ENCODE measurements around the gene CELF2. TPM values are rescaled to one million over a fixed set of nuclear protein-coding genes. Genes with fewer than 3 reads are reported as not detected.

Gene CELF2
- total RNA-seq, 2 experiments from 2014 or later, result 197 to 205 TPM

GRCh38 chr10:10987111-10987510, 30.6 kb upstream of the CELF2 start:
- no peak overlapping the region for H3K4me3 Mint-ChIP-seq
- H3K27ac ChIP-seq (ENCODE audit: low read depth in 1 of 2, low read length in 2 of 2), result no peak overlapping the region
- H3K36me3 Mint-ChIP-seq (ENCODE audit: low read depth), result no peaks in the 10 kb centered on the region
- CTCF ChIA-PET, result no interaction called here
- no peak for TF ChIP-seq CTCF (IDR thresholded peaks at IDR 0.05)
- peaks cover 0 to 5% of the 10 kb centered on the region in 2 experiments for H3K27me3 ChIP-seq (ENCODE audit: control insufficient read depth in 1 of 2, insufficient read depth in 2 of 2, low read length in 2 of 2)
- no peaks in the 10 kb centered on the region for H3K9me3 Mint-ChIP-seq
- no peaks in the 10 kb centered on the region for H3K9me3 ChIP-seq (ENCODE audit: control insufficient read depth in 1 of 2, insufficient read depth in 1 of 2, low read length in 2 of 2)
- DNase-seq, result no peak
- no peak overlapping the region for H3K4me3 ChIP-seq (ENCODE audit: low read length)
- no peak for ATAC-seq (ENCODE audit: poor library complexity)
- POLR2A ChIA-PET, result no interaction called here
- no peaks in the 10 kb centered on the region for H3K36me3 ChIP-seq (ENCODE audit: insufficient read depth, low read length)
- H3K27me3 Mint-ChIP-seq, result peaks cover 8% of the 10 kb centered on the region
- H3K4me1 Mint-ChIP-seq (ENCODE audit: low read depth), result no peaks in the 10 kb centered on the region
- H3K27ac Mint-ChIP-seq, result no peak overlapping the region
- intact Hi-C loops (cut with DNase I, micrococcal nuclease), result no loop called here
- H3K4me1 ChIP-seq (ENCODE audit: insufficient read depth, low read length), result no peaks in the 10 kb centered on the region

- intact Hi-C loops (cut with DNase I, micrococcal nuclease), result no loop called here
- peaks cover 8% of the 10 kb centered on the region for H3K27me3 Mint-ChIP-seq
- ATAC-seq (ENCODE audit: poor library complexity), result no peak
Observed at GRCh38 chr10:10989669-10990068, 28.0 kb upstream of the CELF2 start.

GRCh38 chr10:10991144-10991543, 26.5 kb upstream of the CELF2 start:
- no peaks in the 10 kb centered on the region for H3K36me3 Mint-ChIP-seq (ENCODE audit: low read depth)
- no peak for ATAC-seq (ENCODE audit: poor library complexity)
- H3K4me3 ChIP-seq (ENCODE audit: low read length), result no peak overlapping the region
- H3K36me3 ChIP-seq (ENCODE audit: insufficient read depth, low read length), result no peaks in the 10 kb centered on the region
- TF ChIP-seq CTCF (IDR thresholded peaks at IDR 0.05), result no peak
- no peak overlapping the region for H3K4me3 Mint-ChIP-seq
- no peak overlapping the region for H3K27ac Mint-ChIP-seq
- H3K4me1 ChIP-seq (ENCODE audit: insufficient read depth, low read length), result no peaks in the 10 kb centered on the region
- H3K4me1 Mint-ChIP-seq (ENCODE audit: low read depth), result no peaks in the 10 kb centered on the region
- intact Hi-C loops (cut with DNase I, micrococcal nuclease), result no loop called here
- H3K27me3 Mint-ChIP-seq, result peaks cover 13% of the 10 kb centered on the region
- no peaks in the 10 kb centered on the region for H3K9me3 ChIP-seq (ENCODE audit: control insufficient read depth in 1 of 2, insufficient read depth in 1 of 2, low read length in 2 of 2)
- POLR2A ChIA-PET, result no interaction called here
- CTCF ChIA-PET, result no interaction called here
- H3K27me3 ChIP-seq (ENCODE audit: control insufficient read depth in 1 of 2, insufficient read depth in 2 of 2, low read length in 2 of 2), result peaks cover 4 to 5% of the 10 kb centered on the region in 2 experiments
- DNase-seq, result no peak
- no peak overlapping the region for H3K27ac ChIP-seq (ENCODE audit: low read depth in 1 of 2, low read length in 2 of 2)
- H3K9me3 Mint-ChIP-seq, result peaks cover 6% of the 10 kb centered on the region

More at GRCh38 chr10:10989669-10990068, 28.0 kb upstream of the CELF2 start:
- Histone ChIP-seq H3K27ac (ENCODE audit: low read depth in 1 of 2, low read length in 2 of 2) (no peak overlapping the region), H3K4me1 (ENCODE audit: insufficient read depth, low read length) (no peaks in the 10 kb centered on the region), H3K27me3 (ENCODE audit: control insufficient read depth in 1 of 2, insufficient read depth in 2 of 2, low read length in 2 of 2) (peaks cover 4 to 8% of the 10 kb centered on the region in 2 experiments), H3K36me3 (ENCODE audit: insufficient read depth, low read length) (no peaks in the 10 kb centered on the region), H3K4me3 (ENCODE audit: low read length) (no peak overlapping the region), H3K9me3 (ENCODE audit: control insufficient read depth in 1 of 2, insufficient read depth in 1 of 2, low read length in 2 of 2) (no peaks in the 10 kb centered on the region)
- H3K4me1 Mint-ChIP-seq (ENCODE audit: low read depth), result no peaks in the 10 kb centered on the region
- peaks cover 6% of the 10 kb centered on the region for H3K9me3 Mint-ChIP-seq
- no peak for TF ChIP-seq CTCF (IDR thresholded peaks at IDR 0.05)
- no peak overlapping the region for H3K27ac Mint-ChIP-seq
- H3K4me3 Mint-ChIP-seq, result no peak overlapping the region
- POLR2A ChIA-PET, result no interaction called here
- DNase-seq, result no peak
- CTCF ChIA-PET, result no interaction called here
- H3K36me3 Mint-ChIP-seq (ENCODE audit: low read depth), result no peaks in the 10 kb centered on the region
